A673 (cell line): ENCODE data around the gene LVRN.

ENCODE experiments used
- EZH2 ChIP-seq: fragments of 200-600 bp; sonication (generic); IDR thresholded peaks from 2 replicates; pipeline ENCODE4 v1.6.1; 2017; ENCODE audit warnings: borderline replicate concordance, low read depth, mild to moderate bottlenecking, mixed read lengths, antibody characterized with exemption, low read length; ENCODE audit not compliant: poor library complexity, severe bottlenecking
- TF ChIP-seq, protein P1 (sequence below): fragments of 300-800, 200-600 bp; sonication (generic); conservative IDR thresholded peaks from 2 replicates; pipeline ENCODE4 v1.5.1; 2017; ENCODE audit warnings: low read depth, mild to moderate bottlenecking, antibody characterized with exemption, low read length, moderate library complexity, mixed read lengths

- TF ChIP-seq, protein P1, sequence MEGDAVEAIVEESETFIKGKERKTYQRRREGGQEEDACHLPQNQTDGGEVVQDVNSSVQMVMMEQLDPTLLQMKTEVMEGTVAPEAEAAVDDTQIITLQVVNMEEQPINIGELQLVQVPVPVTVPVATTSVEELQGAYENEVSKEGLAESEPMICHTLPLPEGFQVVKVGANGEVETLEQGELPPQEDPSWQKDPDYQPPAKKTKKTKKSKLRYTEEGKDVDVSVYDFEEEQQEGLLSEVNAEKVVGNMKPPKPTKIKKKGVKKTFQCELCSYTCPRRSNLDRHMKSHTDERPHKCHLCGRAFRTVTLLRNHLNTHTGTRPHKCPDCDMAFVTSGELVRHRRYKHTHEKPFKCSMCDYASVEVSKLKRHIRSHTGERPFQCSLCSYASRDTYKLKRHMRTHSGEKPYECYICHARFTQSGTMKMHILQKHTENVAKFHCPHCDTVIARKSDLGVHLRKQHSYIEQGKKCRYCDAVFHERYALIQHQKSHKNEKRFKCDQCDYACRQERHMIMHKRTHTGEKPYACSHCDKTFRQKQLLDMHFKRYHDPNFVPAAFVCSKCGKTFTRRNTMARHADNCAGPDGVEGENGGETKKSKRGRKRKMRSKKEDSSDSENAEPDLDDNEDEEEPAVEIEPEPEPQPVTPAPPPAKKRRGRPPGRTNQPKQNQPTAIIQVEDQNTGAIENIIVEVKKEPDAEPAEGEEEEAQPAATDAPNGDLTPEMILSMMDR: no peak
- TF ChIP-seq EZH2: no peak
These were observed 17.8 kb upstream of the LVRN start for GRCh38 chr5:115944501-115944900.
